Breast epithelium (tissue), 3 donors: ENCODE results near the gene CXCL11.
"Not testable (repeated sequence)": the region's sequence is repeated elsewhere in the genome, so short reads cannot be mapped to it uniquely, and the experiment has no call there.

Experiments
- POLR2A ChIP-seq: fragments of 450-650 bp; IDR thresholded peaks from one replicate; pipeline ENCODE4 v1.6.1; 2016; ENCODE audit warnings: antibody characterized with exemption, mild to moderate bottlenecking, moderate library complexity
- POLR2AphosphoS5 ChIP-seq, 3 donors: sonication (generic); formaldehyde crosslinking; IDR thresholded peaks; one replicate each; pipeline ENCODE4 v1.6.1; 2017; ENCODE audit warnings: antibody characterized with exemption in 3 of 3
- TF ChIP-seq, protein P1 (sequence below), 3 donors: fragments of 450-650 bp; IDR thresholded peaks; one replicate each; pipeline ENCODE4 v1.5.1; 2016 to 2017; ENCODE audit warnings: antibody characterized with exemption in 3 of 3, mild to moderate bottlenecking in 3 of 3, moderate library complexity in 3 of 3

DNA sequence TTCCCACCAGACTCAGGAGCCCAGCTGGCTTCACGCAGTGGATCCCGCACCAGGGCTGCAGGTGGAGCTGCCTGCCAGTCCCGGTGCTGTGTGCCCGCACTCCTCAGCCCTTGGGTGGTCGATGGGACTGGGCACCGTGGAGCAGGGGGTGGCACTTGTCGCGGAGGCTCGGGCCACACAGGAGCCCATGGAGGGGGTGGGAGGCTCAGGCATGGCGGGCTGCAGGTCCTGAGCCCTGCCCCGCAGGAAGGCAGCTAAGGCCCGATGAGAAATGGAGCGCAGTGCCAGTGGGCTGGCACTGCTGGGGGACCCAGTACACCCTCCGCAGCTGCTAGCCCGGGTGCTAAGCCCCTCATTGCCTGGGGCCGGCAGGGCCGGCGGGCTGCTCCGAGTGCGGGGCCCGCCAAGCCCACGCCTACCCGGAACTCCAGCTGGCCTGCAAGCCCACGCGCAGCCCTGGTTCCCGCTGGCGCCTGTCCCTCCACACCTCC is 14.7 kb upstream of the CXCL11 start:
- TF ChIP-seq, protein P1, sequence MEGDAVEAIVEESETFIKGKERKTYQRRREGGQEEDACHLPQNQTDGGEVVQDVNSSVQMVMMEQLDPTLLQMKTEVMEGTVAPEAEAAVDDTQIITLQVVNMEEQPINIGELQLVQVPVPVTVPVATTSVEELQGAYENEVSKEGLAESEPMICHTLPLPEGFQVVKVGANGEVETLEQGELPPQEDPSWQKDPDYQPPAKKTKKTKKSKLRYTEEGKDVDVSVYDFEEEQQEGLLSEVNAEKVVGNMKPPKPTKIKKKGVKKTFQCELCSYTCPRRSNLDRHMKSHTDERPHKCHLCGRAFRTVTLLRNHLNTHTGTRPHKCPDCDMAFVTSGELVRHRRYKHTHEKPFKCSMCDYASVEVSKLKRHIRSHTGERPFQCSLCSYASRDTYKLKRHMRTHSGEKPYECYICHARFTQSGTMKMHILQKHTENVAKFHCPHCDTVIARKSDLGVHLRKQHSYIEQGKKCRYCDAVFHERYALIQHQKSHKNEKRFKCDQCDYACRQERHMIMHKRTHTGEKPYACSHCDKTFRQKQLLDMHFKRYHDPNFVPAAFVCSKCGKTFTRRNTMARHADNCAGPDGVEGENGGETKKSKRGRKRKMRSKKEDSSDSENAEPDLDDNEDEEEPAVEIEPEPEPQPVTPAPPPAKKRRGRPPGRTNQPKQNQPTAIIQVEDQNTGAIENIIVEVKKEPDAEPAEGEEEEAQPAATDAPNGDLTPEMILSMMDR (IDR thresholded peaks at IDR 0.05) = not testable (repeated sequence)
- not testable (repeated sequence) for TF ChIP-seq POLR2AphosphoS5 (IDR thresholded peaks at IDR 0.05); POLR2A
